Right lobe of liver (tissue), 4 donors: ENCODE measurements around the gene DAZAP1.

Experiments used
- CTCF ChIP-seq, 4 donors: fragments of 200-600 bp in 3 of 4; fragments of 450-650 bp in 1 of 4; IDR thresholded peaks; one replicate each; pipeline versions ENCODE4 v1.5.1 to v1.8.0; 2016 to 2022; ENCODE audit warnings: antibody characterized with exemption in 4 of 4, mild to moderate bottlenecking in 2 of 4
- POLR2A ChIP-seq: fragments of 450-650 bp; IDR thresholded peaks from one replicate; pipeline ENCODE4 v1.6.1; 2017; ENCODE audit warnings: antibody characterized with exemption, mild to moderate bottlenecking
- donor health status: DM: no; HTN: no; CAD: no.
- donor health status: DM: no; HTN: no; CAD: no.
- donor health status: DM: no; HTN: yes; CAD: no.

DNA sequence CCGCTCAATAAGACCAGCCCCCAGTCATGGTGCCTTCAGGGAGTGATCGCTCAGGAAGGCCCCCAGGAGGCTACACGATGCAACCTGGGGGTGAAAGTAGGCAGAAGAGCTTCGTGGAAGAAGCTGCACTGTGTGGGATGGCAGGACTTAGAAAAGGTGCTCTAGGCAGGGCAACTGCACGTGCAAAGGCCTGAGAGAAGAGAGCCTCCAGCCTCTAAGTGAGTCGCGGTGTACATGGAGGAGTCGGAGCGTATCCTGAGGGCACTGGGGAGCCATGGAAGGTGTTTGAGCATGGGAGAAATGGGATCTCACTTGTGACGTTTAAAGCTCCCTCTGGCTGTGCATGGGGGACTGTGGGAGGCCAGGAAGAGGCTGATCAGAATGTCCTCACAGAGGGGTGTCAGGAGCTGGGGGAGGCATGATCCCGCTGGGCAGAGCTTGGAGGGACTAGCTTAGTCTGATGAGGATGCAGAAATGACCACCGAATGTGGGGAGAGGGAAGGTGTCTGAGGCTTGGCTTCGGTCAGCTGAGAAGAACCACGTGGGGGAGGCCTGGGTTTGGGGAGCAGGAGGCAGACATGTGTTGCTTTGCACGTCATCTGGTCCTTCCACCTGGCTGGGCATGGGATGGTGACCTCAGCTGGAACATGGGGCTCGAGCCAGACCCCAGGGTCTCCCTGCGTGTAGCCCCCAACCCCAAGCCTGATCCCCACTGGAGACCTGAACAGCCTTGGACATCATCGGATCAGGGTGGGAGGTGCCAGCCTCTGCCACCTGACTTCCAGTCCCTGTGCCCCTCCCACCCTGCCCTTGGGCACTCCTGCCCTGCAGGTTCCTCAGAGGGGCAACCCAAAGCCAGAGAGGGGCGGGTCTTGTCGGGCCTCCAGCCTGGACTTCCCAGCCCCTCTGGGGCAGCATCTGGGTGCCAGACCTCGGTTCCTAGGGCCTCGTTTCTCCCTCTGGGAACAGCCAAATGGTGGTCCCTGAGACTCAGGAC is 43.6 kb downstream of the DAZAP1 start:
- TF ChIP-seq CTCF (IDR thresholded peaks at IDR 0.05) (no peak), POLR2A (no peak)
